ENCODE results near the gene CAPN10.

DNA sequence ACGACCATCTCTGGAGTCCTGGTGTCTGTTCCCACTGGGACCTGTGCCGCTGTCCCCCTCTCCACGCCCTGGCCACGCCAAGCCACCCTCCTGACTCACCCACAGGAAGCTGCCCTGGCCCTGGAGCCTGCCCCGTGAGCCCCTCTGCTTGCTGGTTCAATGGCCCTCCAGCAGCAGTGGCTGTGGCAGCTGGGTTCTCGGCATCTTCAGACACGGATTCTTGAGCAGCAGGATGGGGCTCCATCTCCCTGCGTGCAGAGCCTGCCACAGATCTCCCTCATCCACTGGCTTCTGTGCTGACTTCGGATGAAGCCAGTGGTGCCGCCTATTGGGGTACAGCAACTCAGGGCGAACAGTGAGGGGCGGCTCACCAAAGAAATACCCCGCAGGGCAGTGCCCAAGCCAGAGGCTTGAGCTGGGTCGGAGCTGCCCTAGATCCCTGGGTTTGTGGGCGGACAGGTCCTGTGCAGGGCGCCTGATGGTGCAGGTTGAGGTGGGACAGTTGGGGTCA lies 14.0 kb downstream of the CAPN10 start:
- TF ChIP-seq, protein P1, sequence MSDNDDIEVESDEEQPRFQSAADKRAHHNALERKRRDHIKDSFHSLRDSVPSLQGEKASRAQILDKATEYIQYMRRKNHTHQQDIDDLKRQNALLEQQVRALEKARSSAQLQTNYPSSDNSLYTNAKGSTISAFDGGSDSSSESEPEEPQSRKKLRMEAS (IDR thresholded peaks at IDR 0.05) = no peak
- TF ChIP-seq TCF12 (IDR thresholded peaks at IDR 0.05; ENCODE audit: low read depth) (no peak), EP300 (IDR thresholded peaks at IDR 0.05; ENCODE audit: borderline replicate concordance) (no peak), CREB1 (IDR thresholded peaks at IDR 0.05; ENCODE audit: low read depth) (no peak), TAF1 (IDR thresholded peaks at IDR 0.05; ENCODE audit: low read depth) (no peak), RAD21 (IDR thresholded peaks at IDR 0.05; ENCODE audit: low read depth) (no peak), CEBPB (IDR thresholded peaks at IDR 0.05) (no peak), FOXM1 (IDR thresholded peaks at IDR 0.05; ENCODE audit: borderline replicate concordance, low read depth) (no peak)
- TF ChIP-seq, protein P2, sequence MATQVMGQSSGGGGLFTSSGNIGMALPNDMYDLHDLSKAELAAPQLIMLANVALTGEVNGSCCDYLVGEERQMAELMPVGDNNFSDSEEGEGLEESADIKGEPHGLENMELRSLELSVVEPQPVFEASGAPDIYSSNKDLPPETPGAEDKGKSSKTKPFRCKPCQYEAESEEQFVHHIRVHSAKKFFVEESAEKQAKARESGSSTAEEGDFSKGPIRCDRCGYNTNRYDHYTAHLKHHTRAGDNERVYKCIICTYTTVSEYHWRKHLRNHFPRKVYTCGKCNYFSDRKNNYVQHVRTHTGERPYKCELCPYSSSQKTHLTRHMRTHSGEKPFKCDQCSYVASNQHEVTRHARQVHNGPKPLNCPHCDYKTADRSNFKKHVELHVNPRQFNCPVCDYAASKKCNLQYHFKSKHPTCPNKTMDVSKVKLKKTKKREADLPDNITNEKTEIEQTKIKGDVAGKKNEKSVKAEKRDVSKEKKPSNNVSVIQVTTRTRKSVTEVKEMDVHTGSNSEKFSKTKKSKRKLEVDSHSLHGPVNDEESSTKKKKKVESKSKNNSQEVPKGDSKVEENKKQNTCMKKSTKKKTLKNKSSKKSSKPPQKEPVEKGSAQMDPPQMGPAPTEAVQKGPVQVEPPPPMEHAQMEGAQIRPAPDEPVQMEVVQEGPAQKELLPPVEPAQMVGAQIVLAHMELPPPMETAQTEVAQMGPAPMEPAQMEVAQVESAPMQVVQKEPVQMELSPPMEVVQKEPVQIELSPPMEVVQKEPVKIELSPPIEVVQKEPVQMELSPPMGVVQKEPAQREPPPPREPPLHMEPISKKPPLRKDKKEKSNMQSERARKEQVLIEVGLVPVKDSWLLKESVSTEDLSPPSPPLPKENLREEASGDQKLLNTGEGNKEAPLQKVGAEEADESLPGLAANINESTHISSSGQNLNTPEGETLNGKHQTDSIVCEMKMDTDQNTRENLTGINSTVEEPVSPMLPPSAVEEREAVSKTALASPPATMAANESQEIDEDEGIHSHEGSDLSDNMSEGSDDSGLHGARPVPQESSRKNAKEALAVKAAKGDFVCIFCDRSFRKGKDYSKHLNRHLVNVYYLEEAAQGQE (IDR thresholded peaks at IDR 0.05; ENCODE audit: low read depth) = no peak

All from Ishikawa (cell line).